Islet precursor cell (in vitro differentiated cells): ENCODE measurements around the gene SMIM13.

Experiments
- DNase-seq: peaks from one replicate; pipeline ENCODE4 v3.0.0-alpha.2; 2018

Gene SMIM13

GRCh38 chr6:11161031-11161956 is 67.7 kb downstream of the SMIM13 start:
- peak; percentile 80 for DNase-seq

DNA sequence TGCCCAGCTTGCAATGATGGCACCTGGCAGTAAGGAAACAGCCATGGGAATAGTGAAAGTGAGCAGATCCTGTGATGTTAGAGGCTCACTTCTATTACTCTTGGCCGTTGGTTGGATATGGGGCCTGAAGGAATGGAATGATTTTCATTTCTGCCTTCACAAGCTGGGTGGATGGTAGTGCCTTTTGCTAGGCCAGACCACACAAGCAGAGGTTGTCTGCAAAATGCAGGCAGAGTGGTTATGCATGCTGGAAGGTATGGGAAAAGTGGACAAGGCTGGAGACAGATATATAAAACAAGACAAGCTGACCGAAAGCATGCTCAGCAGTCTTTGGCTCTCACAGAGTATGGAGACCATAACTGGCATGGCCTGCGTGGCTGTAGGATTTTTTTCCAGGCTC is 68.6 kb downstream of the SMIM13 start:
- DNase-seq: no peak

- no peak for DNase-seq
Measured at GRCh38 chr6:11163932-11164331, 70.3 kb downstream of the SMIM13 start.

- no peak for DNase-seq
Measured at GRCh38 chr6:11164717-11165646, 71.3 kb downstream of the SMIM13 start.

DNA sequence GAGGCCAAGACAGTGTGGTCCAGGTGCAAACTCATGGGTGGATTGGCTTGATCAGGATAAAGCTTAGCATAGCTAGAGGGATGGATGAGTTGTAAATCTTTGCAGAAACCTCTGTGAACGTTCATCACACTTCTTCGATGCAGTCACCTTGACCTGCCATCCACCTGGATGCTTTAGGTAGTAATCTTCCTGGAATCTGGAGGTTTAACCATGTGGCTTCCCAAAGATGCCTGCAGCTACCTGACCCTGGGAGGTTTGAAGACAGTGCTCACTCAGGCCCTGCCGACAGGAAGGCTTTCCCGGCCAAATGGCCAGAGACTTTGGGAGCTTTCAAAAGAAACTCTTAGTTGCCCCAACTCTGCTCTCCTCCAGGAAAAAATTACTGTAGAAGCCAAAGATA is 73.3 kb downstream of the SMIM13 start:
- DNase-seq: peak; percentile 67

- DNase-seq: no peak
Measured at GRCh38 chr6:11168091-11168635, 74.5 kb downstream of the SMIM13 start.

GRCh38 chr6:11171952-11172351 is 78.3 kb downstream of the SMIM13 start:
- no peak for DNase-seq

- peak; percentile 90 for DNase-seq
Measured at GRCh38 chr6:11172501-11173327, 79.1 kb downstream of the SMIM13 start.

GRCh38 chr6:11174242-11174611 is 80.6 kb downstream of the SMIM13 start:
- no peak for DNase-seq

DNA sequence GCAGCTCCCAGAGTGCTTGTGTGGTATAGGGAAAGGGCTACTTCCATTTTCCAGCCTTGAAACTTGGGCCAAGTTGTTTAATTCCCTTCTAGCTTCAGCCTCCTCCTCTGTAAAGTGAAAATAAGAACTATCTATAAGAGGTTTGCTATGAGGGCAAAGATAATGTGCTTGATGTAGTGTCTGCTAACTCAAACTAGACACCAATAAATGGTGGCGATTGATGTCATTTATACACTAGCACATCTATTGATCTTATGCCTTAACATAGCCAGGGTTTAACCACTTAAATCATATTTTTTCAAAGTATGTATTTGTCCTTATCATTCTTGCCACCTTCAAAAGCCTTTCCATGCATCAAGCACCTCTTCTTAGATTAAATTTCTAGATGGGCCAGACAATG is 83.6 kb downstream of the SMIM13 start:
- no peak for DNase-seq

GRCh38 chr6:11179088-11179418 is 85.4 kb downstream of the SMIM13 start:
- no peak for DNase-seq

GRCh38 chr6:11179419-11180202 is 86.0 kb downstream of the SMIM13 start:
- no peak for DNase-seq

GRCh38 chr6:11181478-11182136 is 88.0 kb downstream of the SMIM13 start:
- DNase-seq: no peak

- no peak for DNase-seq
Measured at GRCh38 chr6:11183761-11184362, 90.2 kb downstream of the SMIM13 start.

DNA sequence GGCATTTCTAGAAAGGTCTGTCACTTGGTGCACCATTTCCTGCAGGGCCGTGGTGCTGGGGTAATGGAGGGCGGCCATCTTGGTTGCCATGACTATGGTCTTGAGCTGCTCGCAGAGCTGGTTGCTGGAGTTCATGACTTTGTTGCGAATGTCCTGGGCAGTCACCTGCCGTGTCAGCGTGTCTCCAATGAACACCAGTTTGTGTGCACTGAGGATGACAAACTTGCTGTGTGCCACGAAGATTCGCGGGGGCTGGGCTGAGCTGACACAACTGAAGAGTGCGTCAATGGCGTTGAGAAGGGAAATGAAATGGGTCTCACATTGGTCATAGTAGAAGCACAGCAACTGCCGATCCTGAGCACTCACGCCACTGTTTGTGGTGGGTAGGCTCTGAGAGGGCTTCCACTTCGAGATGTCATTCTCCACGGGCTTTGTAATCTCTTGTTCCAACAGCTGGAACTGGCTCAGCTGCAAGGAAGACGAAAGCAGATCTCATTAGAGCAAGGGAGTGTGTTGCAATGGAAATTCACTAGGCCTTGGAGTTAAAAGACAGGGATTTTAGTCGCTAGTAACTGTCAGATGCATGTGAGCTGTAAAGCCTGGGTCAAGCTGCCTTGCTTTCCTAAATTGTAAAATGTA is 91.7 kb downstream of the SMIM13 start:
- DNase-seq: no peak

DNA sequence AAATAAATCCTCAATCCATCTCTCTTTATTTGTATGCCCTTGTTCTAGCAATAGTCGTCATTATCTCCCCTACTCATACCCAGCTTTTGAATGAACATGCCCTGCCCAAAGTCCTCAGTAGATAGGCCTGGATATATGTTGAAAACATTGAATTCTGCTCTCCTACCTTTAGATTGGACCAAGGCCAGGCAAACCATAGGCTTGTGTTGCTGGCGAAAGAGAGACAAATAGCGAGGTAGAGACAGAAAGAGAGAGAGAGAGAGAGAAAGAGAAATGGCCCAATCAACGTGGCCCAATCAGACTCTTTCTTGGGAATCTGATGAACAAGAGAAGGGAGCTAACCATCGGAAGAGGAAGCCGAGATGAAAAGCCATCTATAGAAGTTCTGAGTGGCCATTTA is 93.7 kb downstream of the SMIM13 start:
- no peak for DNase-seq
